Neural cell (in vitro differentiated cells): ENCODE measurements around the gene TMEM117. TPM values are rescaled to one million over a fixed set of nuclear protein-coding genes. Genes with fewer than 3 reads are reported as not detected.

ENCODE experiments used
- H2AFZ ChIP-seq: fragments of 200-600, 300-800 bp; sonication (generic), shearing (Covaris generic); 2 replicates; pipeline ENCODE4 v1.6.0; 2014; ENCODE audit warnings: low read depth, mild to moderate bottlenecking, antibody characterized with exemption, low read length, moderate library complexity
- H3F3A ChIP-seq: fragments of 200-600 bp; shearing (Covaris generic); 2 replicates; pipeline ENCODE4 v1.6.1; 2016; ENCODE audit warnings: mild to moderate bottlenecking, moderate library complexity, mixed read lengths, antibody characterized with exemption, low read length; ENCODE audit not compliant: insufficient read depth, poor library complexity, severe bottlenecking
- H3K27ac ChIP-seq: fragments of 200-600, 300-800 bp; sonication (generic), shearing (Covaris generic); 2 replicates; pipeline ENCODE4 v1.5.1; 2014; ENCODE audit warnings: mild to moderate bottlenecking, low read length, moderate library complexity
- H3K27me3 ChIP-seq: fragments of 300-800, 200-600 bp; sonication (generic), shearing (Covaris generic); 2 replicates; pipeline ENCODE4 v1.6.0; 2014; ENCODE audit warnings: mild to moderate bottlenecking, low read depth, low read length, moderate library complexity; ENCODE audit not compliant: insufficient read depth
- H3K36me3 ChIP-seq: fragments of 300-800, 200-600 bp; sonication (generic), shearing (Covaris generic); 2 replicates; pipeline ENCODE4 v1.5.1; 2014; ENCODE audit warnings: mild to moderate bottlenecking, antibody characterized with exemption, low read length, moderate library complexity; ENCODE audit not compliant: insufficient read depth
- H3K4me2 ChIP-seq: fragments of 300-800, 200-600 bp; sonication (generic), shearing (Covaris generic); 2 replicates; pipeline ENCODE4 v1.6.0; 2014; ENCODE audit warnings: mild to moderate bottlenecking, low read length
- H3K4me3 ChIP-seq: fragments of 300-800, 200-600 bp; sonication (generic), shearing (Covaris generic); 2 replicates; pipeline ENCODE4 v1.5.1; 2014; ENCODE audit warnings: mild to moderate bottlenecking, low read length, moderate library complexity
- H3K79me2 ChIP-seq: fragments of 200-600 bp; shearing (Covaris generic); replicated peaks from 2 replicates; pipeline ENCODE4 v1.6.0; 2014; ENCODE audit warnings: mild to moderate bottlenecking, low read length, moderate library complexity; ENCODE audit not compliant: insufficient read depth
- H3K9ac ChIP-seq: fragments of 300-800, 200-600 bp; sonication (generic), shearing (Covaris generic); 2 replicates; pipeline ENCODE4 v1.6.1; 2016; ENCODE audit warnings: mild to moderate bottlenecking, low read length, mixed read lengths
- H3K9me2 ChIP-seq: fragments of 200-600 bp; shearing (Covaris generic); 2 replicates; pipeline ENCODE4 v1.6.1; 2016; ENCODE audit warnings: mild to moderate bottlenecking, low read length, mixed read lengths; ENCODE audit not compliant: insufficient read depth
- H3K9me3 ChIP-seq: fragments of 200-600, 300-800 bp; sonication (generic), shearing (Covaris generic); 2 replicates; pipeline ENCODE4 v1.6.1; 2016; ENCODE audit warnings: mild to moderate bottlenecking, mixed run types, low read length, moderate library complexity, mixed read lengths
- H4K20me1 ChIP-seq: fragments of 200-600 bp; shearing (Covaris generic); 2 replicates; pipeline ENCODE4 v1.6.1; 2016; ENCODE audit warnings: mild to moderate bottlenecking, mixed run types; ENCODE audit not compliant: insufficient read depth
- CTCF ChIP-seq: fragments of 450-650 bp; IDR thresholded peaks from 2 replicates; pipeline ENCODE4 v1.5.1; 2014; ENCODE audit warnings: antibody characterized with exemption, mild to moderate bottlenecking, moderate library complexity; ENCODE audit not compliant: poor library complexity, severe bottlenecking
- EP300 ChIP-seq: fragments of 450-650 bp; conservative IDR thresholded peaks from 2 replicates; pipeline ENCODE4 v1.6.1; 2014; ENCODE audit warnings: antibody characterized with exemption, mild to moderate bottlenecking, moderate library complexity; ENCODE audit not compliant: poor library complexity, severe bottlenecking
- EZH2 ChIP-seq: fragments of 200-600, 300-800 bp; shearing (Covaris generic), sonication (generic); IDR thresholded peaks from 2 replicates; pipeline ENCODE4 v1.6.1; 2014; ENCODE audit warnings: antibody characterized with exemption, low read length, borderline replicate concordance, mild to moderate bottlenecking; ENCODE audit not compliant: insufficient read depth, poor library complexity, severe bottlenecking
- MXI1 ChIP-seq: fragments of 450-650 bp; conservative IDR thresholded peaks from 2 replicates; pipeline ENCODE4 v1.6.1; 2014; ENCODE audit warnings: antibody characterized with exemption, mild to moderate bottlenecking; ENCODE audit not compliant: poor library complexity, severe bottlenecking
- POLR2AphosphoS5 ChIP-seq: IDR thresholded peaks from 2 replicates; pipeline ENCODE4 v1.6.1; 2012
- RAD21 ChIP-seq: fragments of 450-650 bp; conservative IDR thresholded peaks from 2 replicates; pipeline ENCODE4 v1.6.1; 2014; ENCODE audit warnings: antibody characterized with exemption, mild to moderate bottlenecking, moderate library complexity
- SMC3 ChIP-seq: fragments of 450-650 bp; conservative IDR thresholded peaks from 2 replicates; pipeline ENCODE4 v1.6.1; 2014; ENCODE audit warnings: antibody characterized with exemption, mild to moderate bottlenecking, moderate library complexity; ENCODE audit not compliant: poor library complexity
- TAF1 ChIP-seq: IDR thresholded peaks from 2 replicates; pipeline ENCODE4 v1.6.1; 2012; ENCODE audit warnings: low read depth
- polyA plus RNA-seq: library from polyadenylated mRNA; depleted of rRNA; stranded (reverse); fragments of >200 nt; gene quantifications from 2 replicates; pipeline ENCODE4 v1.2.3, GENCODE V29; 2014
- TF ChIP-seq, protein P1 (sequence below): IDR thresholded peaks from 2 replicates; pipeline ENCODE4 v1.6.1; 2012; ENCODE audit warnings: borderline replicate concordance

The TMEM117 gene
- polyA plus RNA-seq, 1 donor from 2014 or later: 5.3 TPM

DNA sequence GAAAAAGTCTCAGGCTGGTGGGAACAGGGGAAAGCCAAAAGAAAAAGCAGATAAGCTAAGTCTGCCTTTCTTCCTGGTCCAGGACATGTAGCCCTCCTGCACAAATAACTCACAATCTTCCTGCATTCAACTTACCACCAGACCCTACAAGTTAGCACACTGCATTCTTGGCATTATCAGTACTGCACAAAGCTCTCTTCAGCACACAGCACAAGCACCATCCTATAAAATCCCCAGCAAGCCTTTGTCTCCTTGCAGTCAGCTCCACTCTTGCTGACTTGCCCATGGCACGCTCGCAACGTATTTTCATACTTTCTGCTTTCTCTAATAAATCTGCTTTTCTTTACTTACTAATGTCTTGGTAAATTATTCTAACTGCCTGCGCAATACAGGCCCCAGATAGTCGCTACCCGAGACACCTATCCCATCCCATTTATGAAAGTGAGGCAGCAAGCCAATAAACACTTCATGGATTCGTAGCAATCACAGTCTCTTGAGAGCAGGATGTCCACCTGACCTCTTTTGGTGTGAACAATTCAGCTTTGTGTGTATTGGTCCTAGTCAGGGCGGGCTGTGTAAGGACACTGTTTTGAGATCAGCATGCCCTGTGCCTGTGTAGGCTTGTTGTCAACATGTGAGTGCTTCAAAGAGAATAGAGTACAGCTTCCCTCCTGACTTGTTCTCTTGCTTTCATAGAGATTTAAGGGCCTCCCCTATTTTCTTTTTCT, 49.0 kb downstream of the TMEM117 start:
- Histone ChIP-seq H3F3A (no peaks in the 10 kb centered on the region), H3K27me3 (no peaks in the 10 kb centered on the region), H3K4me2 (no peak overlapping the region), H3K79me2 (no peaks in the 10 kb centered on the region), H3K4me3 (no peak overlapping the region), H2AFZ (no peak overlapping the region), H3K9ac (no peak overlapping the region), H3K27ac (no peak overlapping the region), H4K20me1 (no peaks in the 10 kb centered on the region), H3K9me2 (no peaks in the 10 kb centered on the region), H3K36me3 (no peaks in the 10 kb centered on the region), H3K9me3 (no peaks in the 10 kb centered on the region)
- TF ChIP-seq, protein P1, sequence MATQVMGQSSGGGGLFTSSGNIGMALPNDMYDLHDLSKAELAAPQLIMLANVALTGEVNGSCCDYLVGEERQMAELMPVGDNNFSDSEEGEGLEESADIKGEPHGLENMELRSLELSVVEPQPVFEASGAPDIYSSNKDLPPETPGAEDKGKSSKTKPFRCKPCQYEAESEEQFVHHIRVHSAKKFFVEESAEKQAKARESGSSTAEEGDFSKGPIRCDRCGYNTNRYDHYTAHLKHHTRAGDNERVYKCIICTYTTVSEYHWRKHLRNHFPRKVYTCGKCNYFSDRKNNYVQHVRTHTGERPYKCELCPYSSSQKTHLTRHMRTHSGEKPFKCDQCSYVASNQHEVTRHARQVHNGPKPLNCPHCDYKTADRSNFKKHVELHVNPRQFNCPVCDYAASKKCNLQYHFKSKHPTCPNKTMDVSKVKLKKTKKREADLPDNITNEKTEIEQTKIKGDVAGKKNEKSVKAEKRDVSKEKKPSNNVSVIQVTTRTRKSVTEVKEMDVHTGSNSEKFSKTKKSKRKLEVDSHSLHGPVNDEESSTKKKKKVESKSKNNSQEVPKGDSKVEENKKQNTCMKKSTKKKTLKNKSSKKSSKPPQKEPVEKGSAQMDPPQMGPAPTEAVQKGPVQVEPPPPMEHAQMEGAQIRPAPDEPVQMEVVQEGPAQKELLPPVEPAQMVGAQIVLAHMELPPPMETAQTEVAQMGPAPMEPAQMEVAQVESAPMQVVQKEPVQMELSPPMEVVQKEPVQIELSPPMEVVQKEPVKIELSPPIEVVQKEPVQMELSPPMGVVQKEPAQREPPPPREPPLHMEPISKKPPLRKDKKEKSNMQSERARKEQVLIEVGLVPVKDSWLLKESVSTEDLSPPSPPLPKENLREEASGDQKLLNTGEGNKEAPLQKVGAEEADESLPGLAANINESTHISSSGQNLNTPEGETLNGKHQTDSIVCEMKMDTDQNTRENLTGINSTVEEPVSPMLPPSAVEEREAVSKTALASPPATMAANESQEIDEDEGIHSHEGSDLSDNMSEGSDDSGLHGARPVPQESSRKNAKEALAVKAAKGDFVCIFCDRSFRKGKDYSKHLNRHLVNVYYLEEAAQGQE: no peak
- TF ChIP-seq TAF1 (no peak), EP300 (no peak), SMC3 (no peak), MXI1 (no peak), RAD21 (no peak), EZH2 (no peak), CTCF (no peak), POLR2AphosphoS5 (no peak)

DNA sequence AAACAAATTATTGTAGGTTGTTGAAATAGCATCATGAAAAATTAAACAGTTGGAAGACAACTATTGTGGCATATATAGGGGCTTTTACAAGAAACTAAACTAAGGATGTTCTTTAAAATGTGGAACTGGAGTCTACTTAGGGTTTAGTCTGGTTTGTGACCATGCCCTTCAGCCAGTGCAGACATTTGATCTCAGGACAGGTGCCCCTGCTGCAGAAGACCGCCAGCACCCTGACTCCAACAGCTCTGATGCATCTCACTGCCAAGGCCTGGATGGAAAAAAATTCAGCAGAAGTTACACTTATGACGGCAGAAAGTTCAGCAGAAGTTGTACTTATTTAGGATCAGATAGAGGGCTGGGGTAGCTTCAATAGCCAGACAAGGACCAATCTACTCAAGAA, 51.5 kb downstream of the TMEM117 start:
- Histone ChIP-seq H3K9me3 (no peaks in the 10 kb centered on the region), H3K27me3 (no peaks in the 10 kb centered on the region), H3F3A (no peaks in the 10 kb centered on the region), H3K79me2 (no peaks in the 10 kb centered on the region), H3K9me2 (no peaks in the 10 kb centered on the region), H3K36me3 (no peaks in the 10 kb centered on the region), H2AFZ (no peak overlapping the region), H4K20me1 (no peaks in the 10 kb centered on the region), H3K4me2 (no peak overlapping the region), H3K4me3 (no peak overlapping the region), H3K27ac (no peak overlapping the region), H3K9ac (no peak overlapping the region)
- no peak for TF ChIP-seq POLR2AphosphoS5
- TF ChIP-seq EZH2: no peak
- no peak for TF ChIP-seq MXI1
- no peak for TF ChIP-seq EP300
- no peak for TF ChIP-seq SMC3
- TF ChIP-seq, protein P1: no peak
- no peak for TF ChIP-seq CTCF
- TF ChIP-seq TAF1: no peak
- TF ChIP-seq RAD21: no peak
